Endodermal cell (in vitro differentiated cells): ENCODE data around the gene NLGN1. TPM values are rescaled to one million over a fixed set of nuclear protein-coding genes. Genes with fewer than 3 reads are reported as not detected.

ENCODE experiments used
- DNase-seq: peaks from one replicate; pipeline ENCODE4 v3.0.0-alpha.2; 2017
- H3K27ac ChIP-seq: 2 replicates; pipeline ENCODE4 v1.5.1; 2013; ENCODE audit warnings: mild to moderate bottlenecking, low read depth, low read length, moderate library complexity
- H3K27me3 ChIP-seq: 2 replicates; pipeline ENCODE4 v1.6.1; 2013; ENCODE audit warnings: mild to moderate bottlenecking, low read length, moderate library complexity; ENCODE audit not compliant: insufficient read depth, control insufficient read depth, poor library complexity, severe bottlenecking
- H3K36me3 ChIP-seq: 2 replicates; pipeline ENCODE4 v1.7.0; 2013; ENCODE audit warnings: mild to moderate bottlenecking, low read length, moderate library complexity; ENCODE audit not compliant: control insufficient read depth, insufficient read depth
- H3K4me1 ChIP-seq: one replicate; pipeline ENCODE4 v1.7.0; 2013; ENCODE audit warnings: low read length; ENCODE audit not compliant: control insufficient read depth, insufficient read depth
- H3K4me3 ChIP-seq: 2 replicates; pipeline ENCODE4 v1.5.1; 2013; ENCODE audit warnings: mild to moderate bottlenecking, low read length, moderate library complexity
- H3K9ac ChIP-seq: 2 replicates; pipeline ENCODE4 v1.6.1; 2013; ENCODE audit warnings: mild to moderate bottlenecking, low read length, moderate library complexity; ENCODE audit not compliant: poor library complexity, severe bottlenecking; ENCODE audit errors: extremely low read depth
- H3K9me3 ChIP-seq: 2 replicates; pipeline ENCODE4 v1.6.1; 2013; ENCODE audit warnings: mild to moderate bottlenecking, low read length, moderate library complexity; ENCODE audit not compliant: control insufficient read depth
- H3K27ac Mint-ChIP-seq: 2 replicates; pipeline ENCODE4 v1.8.0; 2020; ENCODE audit warnings: mixed read lengths
- H3K27me3 Mint-ChIP-seq: 2 replicates; pipeline ENCODE4 v1.8.0; 2021; ENCODE audit warnings: mild to moderate bottlenecking, mixed read lengths; ENCODE audit not compliant: insufficient read depth
- H3K36me3 Mint-ChIP-seq: 2 replicates; pipeline ENCODE4 v1.8.0; 2020; ENCODE audit warnings: low read depth, mixed read lengths
- H3K4me1 Mint-ChIP-seq: 2 replicates; pipeline ENCODE4 v1.8.0; 2020; ENCODE audit warnings: mixed read lengths
- H3K4me3 Mint-ChIP-seq: 2 replicates; pipeline ENCODE4 v1.8.0; 2020; ENCODE audit warnings: mild to moderate bottlenecking, moderate library complexity, mixed read lengths
- H3K9me3 Mint-ChIP-seq: 2 replicates; pipeline ENCODE4 v1.8.0; 2020; ENCODE audit warnings: mild to moderate bottlenecking, mixed read lengths
- WGBS, 2 experiments: methylation state at CpG; one replicate each; pipeline versions ENCODE4 v1.1.5 to v1.1.7; 2013; ENCODE audit warnings: missing lambda C conversion rate in 2 of 2, mixed read lengths in 1 of 2; ENCODE audit not compliant: insufficient coverage in 1 of 2, insufficient read length in 1 of 2; 5-methylcytosine and 5-hydroxymethylcytosine counted together
- total RNA-seq, 2 donors: library from RNA; stranded (reverse); fragmentation: NEBNext Ultra II Directional in 1 of 2; extraction: Animal tissue kit (Norgen Biotek cat#: 25700) in 1 of 2; gene quantifications; 2 replicates in 1 of 2; 3 replicates in 1 of 2; pipeline ENCODE4 v1.2.1, GENCODE V29; 2021
- TF ChIP-seq, protein P1 (sequence below): fragments of 200-600 bp; sonication (generic); conservative IDR thresholded peaks from 2 replicates; pipeline ENCODE4 v1.5.0; 2021; ENCODE audit warnings: antibody characterized with exemption, mild to moderate bottlenecking

Gene NLGN1
- total RNA-seq, 2 donors from 2014 or later, result 3.4 to 14.3 TPM

- H3K36me3 Mint-ChIP-seq, result no peaks in the 10 kb centered on the region
- no peaks in the 10 kb centered on the region for H3K27me3 Mint-ChIP-seq
- no peaks in the 10 kb centered on the region for H3K4me1 Mint-ChIP-seq
- Histone ChIP-seq H3K27me3 (no peaks in the 10 kb centered on the region), H3K4me3 (no peak overlapping the region), H3K9ac (no peak overlapping the region), H3K4me1 (no peaks in the 10 kb centered on the region), H3K27ac (no peak overlapping the region), H3K9me3 (peaks cover 3% of the 10 kb centered on the region), H3K36me3 (no peaks in the 10 kb centered on the region)
- H3K27ac Mint-ChIP-seq, result no peak overlapping the region
- DNase-seq, result no peak
- peaks cover 4% of the 10 kb centered on the region for H3K9me3 Mint-ChIP-seq
- no peak overlapping the region for H3K4me3 Mint-ChIP-seq
- TF ChIP-seq, protein P1, sequence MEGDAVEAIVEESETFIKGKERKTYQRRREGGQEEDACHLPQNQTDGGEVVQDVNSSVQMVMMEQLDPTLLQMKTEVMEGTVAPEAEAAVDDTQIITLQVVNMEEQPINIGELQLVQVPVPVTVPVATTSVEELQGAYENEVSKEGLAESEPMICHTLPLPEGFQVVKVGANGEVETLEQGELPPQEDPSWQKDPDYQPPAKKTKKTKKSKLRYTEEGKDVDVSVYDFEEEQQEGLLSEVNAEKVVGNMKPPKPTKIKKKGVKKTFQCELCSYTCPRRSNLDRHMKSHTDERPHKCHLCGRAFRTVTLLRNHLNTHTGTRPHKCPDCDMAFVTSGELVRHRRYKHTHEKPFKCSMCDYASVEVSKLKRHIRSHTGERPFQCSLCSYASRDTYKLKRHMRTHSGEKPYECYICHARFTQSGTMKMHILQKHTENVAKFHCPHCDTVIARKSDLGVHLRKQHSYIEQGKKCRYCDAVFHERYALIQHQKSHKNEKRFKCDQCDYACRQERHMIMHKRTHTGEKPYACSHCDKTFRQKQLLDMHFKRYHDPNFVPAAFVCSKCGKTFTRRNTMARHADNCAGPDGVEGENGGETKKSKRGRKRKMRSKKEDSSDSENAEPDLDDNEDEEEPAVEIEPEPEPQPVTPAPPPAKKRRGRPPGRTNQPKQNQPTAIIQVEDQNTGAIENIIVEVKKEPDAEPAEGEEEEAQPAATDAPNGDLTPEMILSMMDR, result no peak
- WGBS, 2 experiments, result 94 to 100% methylated on average over 2 of the region's 2 CpGs
Measured at GRCh38 chr3:174060431-174060830, 662.9 kb downstream of the NLGN1 start.

GRCh38 chr3:174061162-174061561, 663.6 kb downstream of the NLGN1 start:
- Mint-ChIP-seq H3K27ac (no peak overlapping the region), H3K9me3 (peaks cover 4% of the 10 kb centered on the region), H3K36me3 (no peaks in the 10 kb centered on the region), H3K4me1 (no peaks in the 10 kb centered on the region), H3K27me3 (no peaks in the 10 kb centered on the region), H3K4me3 (no peak overlapping the region)
- H3K9me3 ChIP-seq, result peaks cover 3% of the 10 kb centered on the region
- no peaks in the 10 kb centered on the region for H3K4me1 ChIP-seq
- no peak overlapping the region for H3K27ac ChIP-seq
- no peaks in the 10 kb centered on the region for H3K36me3 ChIP-seq
- H3K4me3 ChIP-seq, result no peak overlapping the region
- no peaks in the 10 kb centered on the region for H3K27me3 ChIP-seq
- DNase-seq, result no peak
- TF ChIP-seq, protein P1, result no peak
- no peak overlapping the region for H3K9ac ChIP-seq

- Mint-ChIP-seq H3K9me3 (peaks cover 4% of the 10 kb centered on the region), H3K27me3 (no peaks in the 10 kb centered on the region), H3K4me3 (no peak overlapping the region), H3K4me1 (no peaks in the 10 kb centered on the region), H3K27ac (no peak overlapping the region), H3K36me3 (no peaks in the 10 kb centered on the region)
- TF ChIP-seq, protein P1, result no peak
- Histone ChIP-seq H3K9ac (no peak overlapping the region), H3K9me3 (peaks cover 3% of the 10 kb centered on the region), H3K27ac (no peak overlapping the region), H3K27me3 (no peaks in the 10 kb centered on the region), H3K4me1 (no peaks in the 10 kb centered on the region), H3K4me3 (no peak overlapping the region), H3K36me3 (no peaks in the 10 kb centered on the region)
- WGBS, 2 experiments, result 100% methylated on average over 1 of the region's 1 CpG; no CpG with 5 or more reads in 1 of the 2 experiments
- DNase-seq, result no peak
Measured at GRCh38 chr3:174061731-174062130, 664.2 kb downstream of the NLGN1 start.
